Measurements from ENCODE around the gene SUMO1.

DNA sequence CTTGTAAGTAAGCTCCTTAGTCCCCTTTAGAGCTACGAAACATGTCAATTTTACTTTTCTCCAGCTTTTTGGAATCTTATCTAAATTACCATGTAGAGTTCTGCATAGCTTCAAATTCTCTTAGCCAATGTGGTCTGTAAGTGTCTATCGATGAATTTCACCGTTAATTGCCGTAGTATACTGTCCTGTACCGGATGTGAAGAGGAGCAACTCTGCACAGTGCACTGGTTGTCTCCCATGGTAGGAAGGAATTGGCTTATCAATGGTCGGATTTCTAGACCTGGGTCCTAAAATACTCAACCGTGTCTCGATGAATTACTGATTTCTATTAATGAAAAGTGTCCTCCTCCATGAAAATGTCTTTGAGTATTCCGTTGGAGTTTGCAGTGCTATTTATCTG lies 29.1 kb upstream of the SUMO1 start:
- TF ChIP-seq, protein P1, sequence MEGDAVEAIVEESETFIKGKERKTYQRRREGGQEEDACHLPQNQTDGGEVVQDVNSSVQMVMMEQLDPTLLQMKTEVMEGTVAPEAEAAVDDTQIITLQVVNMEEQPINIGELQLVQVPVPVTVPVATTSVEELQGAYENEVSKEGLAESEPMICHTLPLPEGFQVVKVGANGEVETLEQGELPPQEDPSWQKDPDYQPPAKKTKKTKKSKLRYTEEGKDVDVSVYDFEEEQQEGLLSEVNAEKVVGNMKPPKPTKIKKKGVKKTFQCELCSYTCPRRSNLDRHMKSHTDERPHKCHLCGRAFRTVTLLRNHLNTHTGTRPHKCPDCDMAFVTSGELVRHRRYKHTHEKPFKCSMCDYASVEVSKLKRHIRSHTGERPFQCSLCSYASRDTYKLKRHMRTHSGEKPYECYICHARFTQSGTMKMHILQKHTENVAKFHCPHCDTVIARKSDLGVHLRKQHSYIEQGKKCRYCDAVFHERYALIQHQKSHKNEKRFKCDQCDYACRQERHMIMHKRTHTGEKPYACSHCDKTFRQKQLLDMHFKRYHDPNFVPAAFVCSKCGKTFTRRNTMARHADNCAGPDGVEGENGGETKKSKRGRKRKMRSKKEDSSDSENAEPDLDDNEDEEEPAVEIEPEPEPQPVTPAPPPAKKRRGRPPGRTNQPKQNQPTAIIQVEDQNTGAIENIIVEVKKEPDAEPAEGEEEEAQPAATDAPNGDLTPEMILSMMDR (IDR thresholded peaks at IDR 0.05): no peak
- no peak for TF ChIP-seq POLR2A (IDR thresholded peaks at IDR 0.05)
- TF ChIP-seq POLR2AphosphoS5 (IDR thresholded peaks at IDR 0.05; ENCODE audit: insufficient read depth in 1 of 2, low read depth in 1 of 2): no peak

All from vagina (tissue), 2 donors.